ENCODE measurements around the gene UBAC2. TPM values are rescaled to one million over a fixed set of nuclear protein-coding genes. Genes with fewer than 3 reads are reported as not detected.
A peak's percentile ranks its signal among the peaks of the same experiment; 100 is the strongest.

The UBAC2 gene
- total and polyA plus RNA-seq, 2 donors = 42.8 to 69.1 TPM

DNA sequence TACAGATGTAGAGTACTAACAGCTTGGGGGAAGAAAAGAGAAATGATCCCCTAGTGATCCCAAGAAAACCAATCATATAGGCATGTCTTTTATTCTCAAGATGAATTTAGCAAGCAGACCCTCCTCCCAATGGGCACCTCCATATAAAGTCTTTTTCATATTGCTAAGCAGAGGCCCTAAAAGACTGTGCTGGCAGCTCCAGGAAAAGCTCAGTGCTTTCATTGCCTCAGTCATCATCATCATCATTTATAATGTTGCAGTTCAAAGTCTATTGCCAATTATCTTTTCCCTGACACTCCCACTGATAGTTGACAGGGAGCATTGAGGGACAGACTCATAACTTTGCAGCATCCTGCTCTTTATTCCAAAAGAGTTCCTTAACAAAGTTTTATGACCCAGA, 93.5 kb downstream of the UBAC2 start:
- Histone ChIP-seq H3K27ac (ENCODE audit: low read depth in 1 of 2, low read length in 1 of 2) (no peak overlapping the region), H3K4me3 (ENCODE audit: low read length in 2 of 2) (no peak overlapping the region), H3K27me3 (ENCODE audit: control insufficient read depth in 2 of 2, insufficient read depth in 1 of 2, low read length in 1 of 2) (no peaks in the 10 kb centered on the region), H3K4me1 (ENCODE audit: control insufficient read depth in 2 of 2, insufficient read depth in 2 of 2, low read length in 2 of 2) (peaks cover 0 to 5% of the 10 kb centered on the region in 2 donors), H3K36me3 (ENCODE audit: control insufficient read depth in 2 of 2, insufficient read depth in 2 of 2, low read length in 1 of 2) (peaks cover 5 to 19% of the 10 kb centered on the region in 2 donors), H3K9me3 (ENCODE audit: control insufficient read depth in 2 of 2, insufficient read depth in 1 of 2, low read length in 1 of 2) (no peaks in the 10 kb centered on the region)
- DNase-seq (ENCODE audit: low read depth in 6 of 9, low spot score in 9 of 9) = no peak

DNA sequence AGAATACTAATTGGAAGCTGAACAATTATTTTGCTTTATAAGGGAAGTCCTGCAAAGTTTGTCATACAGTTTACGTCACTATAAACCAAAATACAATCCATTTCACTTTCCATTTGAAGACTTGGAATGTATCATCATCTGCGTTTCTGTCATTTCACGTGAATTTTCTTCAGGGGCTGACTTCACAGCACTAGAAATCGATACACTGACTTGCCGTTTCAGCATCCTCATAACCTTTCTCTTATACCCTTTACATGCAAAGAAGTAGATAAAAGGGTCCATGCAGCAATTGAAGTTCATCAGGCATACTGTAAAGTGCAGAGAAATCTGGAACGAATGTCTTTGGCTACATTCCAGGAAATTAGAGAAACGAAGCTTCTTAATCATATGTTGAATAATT, 94.3 kb downstream of the UBAC2 start:
- no peaks in the 10 kb centered on the region for H3K9me3 ChIP-seq (ENCODE audit: control insufficient read depth in 2 of 2, insufficient read depth in 1 of 2, low read length in 1 of 2)
- peaks cover 0 to 7% of the 10 kb centered on the region in 2 donors for H3K4me1 ChIP-seq (ENCODE audit: control insufficient read depth in 2 of 2, insufficient read depth in 2 of 2, low read length in 2 of 2)
- H3K4me3 ChIP-seq (ENCODE audit: low read length in 2 of 2) = no peak overlapping the region
- no peaks in the 10 kb centered on the region for H3K27me3 ChIP-seq (ENCODE audit: control insufficient read depth in 2 of 2, insufficient read depth in 1 of 2, low read length in 1 of 2)
- peaks cover 3 to 17% of the 10 kb centered on the region in 2 donors for H3K36me3 ChIP-seq (ENCODE audit: control insufficient read depth in 2 of 2, insufficient read depth in 2 of 2, low read length in 1 of 2)
- H3K27ac ChIP-seq (ENCODE audit: low read depth in 1 of 2, low read length in 1 of 2) = no peak overlapping the region
- 92% methylated on average over 7 of the region's 7 CpGs for WGBS
- no peak for DNase-seq (ENCODE audit: low read depth in 6 of 9, low spot score in 9 of 9)

DNA sequence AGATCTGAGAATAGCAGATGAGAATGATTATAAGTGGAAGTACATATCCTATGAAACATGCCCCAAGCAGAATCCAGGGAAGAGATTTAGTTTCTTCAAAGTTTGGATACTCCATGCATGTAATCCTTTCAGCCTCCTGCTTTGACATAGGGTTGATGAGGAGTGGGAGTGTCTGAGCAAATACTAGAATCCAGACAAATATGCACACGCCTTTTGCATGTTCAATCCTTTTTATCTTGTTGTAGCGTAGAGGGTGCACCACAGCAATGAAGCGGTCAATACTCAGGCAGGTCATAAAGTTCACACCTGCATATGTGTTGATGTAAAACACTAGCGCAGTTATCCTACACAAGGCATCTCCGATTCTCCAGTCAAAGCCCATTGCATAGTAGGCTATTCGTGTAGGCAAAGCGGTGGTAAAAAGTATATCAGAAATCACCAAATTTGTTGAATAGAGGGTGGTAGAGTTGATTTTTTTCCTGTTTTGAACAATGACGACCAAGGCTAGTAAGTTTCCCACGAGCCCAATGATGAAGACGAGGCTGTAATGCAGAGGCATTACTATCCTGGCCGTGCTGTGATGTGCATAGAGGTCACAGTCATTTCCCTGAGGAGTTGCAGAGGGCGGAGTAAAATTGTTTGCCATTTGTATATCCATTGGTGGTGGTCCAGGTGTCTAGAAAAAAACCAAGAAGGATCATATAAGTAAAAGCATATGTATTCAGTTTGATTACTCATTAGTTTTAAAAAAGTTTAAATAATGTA, 95.0 kb downstream of the UBAC2 start:
- H3K4me3 ChIP-seq (ENCODE audit: low read length in 2 of 2) = no peak overlapping the region
- no peak overlapping the region for H3K27ac ChIP-seq (ENCODE audit: low read depth in 1 of 2, low read length in 1 of 2)
- no peak for DNase-seq (ENCODE audit: low read depth in 6 of 9, low spot score in 9 of 9)
- peaks cover 3 to 17% of the 10 kb centered on the region in 2 donors for H3K36me3 ChIP-seq (ENCODE audit: control insufficient read depth in 2 of 2, insufficient read depth in 2 of 2, low read length in 1 of 2)
- H3K9me3 ChIP-seq (ENCODE audit: control insufficient read depth in 2 of 2, insufficient read depth in 1 of 2, low read length in 1 of 2) = no peaks in the 10 kb centered on the region
- H3K27me3 ChIP-seq (ENCODE audit: control insufficient read depth in 2 of 2, insufficient read depth in 1 of 2, low read length in 1 of 2) = no peaks in the 10 kb centered on the region
- H3K4me1 ChIP-seq (ENCODE audit: control insufficient read depth in 2 of 2, insufficient read depth in 2 of 2, low read length in 2 of 2) = peaks cover 0 to 8% of the 10 kb centered on the region in 2 donors
- WGBS = 95% methylated on average over 12 of the region's 12 CpGs

DNA sequence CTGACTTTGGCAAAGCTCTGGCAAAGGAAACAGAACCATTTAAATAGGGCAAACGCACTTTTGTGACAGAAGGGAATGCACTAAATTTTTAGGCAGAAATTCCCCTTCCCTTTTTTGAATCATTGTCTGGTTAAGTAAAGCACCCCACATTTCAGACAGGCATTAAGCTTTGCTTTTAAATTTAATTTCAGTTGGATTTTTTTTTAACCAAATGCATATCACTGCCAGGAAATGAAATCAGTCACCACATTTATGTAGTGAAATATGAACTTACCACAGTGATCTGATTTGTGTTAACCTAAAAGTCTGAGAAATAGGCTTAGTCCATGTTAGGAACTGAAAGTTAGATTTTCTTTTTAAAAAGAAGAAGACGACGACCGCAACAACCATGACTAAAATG, 95.7 kb downstream of the UBAC2 start:
- Histone ChIP-seq H3K4me1 (ENCODE audit: control insufficient read depth in 2 of 2, insufficient read depth in 2 of 2, low read length in 2 of 2) (peaks cover 0 to 11% of the 10 kb centered on the region in 2 donors), H3K36me3 (ENCODE audit: control insufficient read depth in 2 of 2, insufficient read depth in 2 of 2, low read length in 1 of 2) (peaks cover 3 to 17% of the 10 kb centered on the region in 2 donors), H3K9me3 (ENCODE audit: control insufficient read depth in 2 of 2, insufficient read depth in 1 of 2, low read length in 1 of 2) (no peaks in the 10 kb centered on the region), H3K27me3 (ENCODE audit: control insufficient read depth in 2 of 2, insufficient read depth in 1 of 2, low read length in 1 of 2) (no peaks in the 10 kb centered on the region), H3K27ac (ENCODE audit: low read depth in 1 of 2, low read length in 1 of 2) (peak overlapping the region in 1 of 2 donors; percentile 42), H3K4me3 (ENCODE audit: low read length in 2 of 2) (no peak overlapping the region)
- DNase-seq (ENCODE audit: low read depth in 6 of 9, low spot score in 9 of 9) = no peak
- 34% methylated on average over 4 of the region's 4 CpGs for WGBS

DNA sequence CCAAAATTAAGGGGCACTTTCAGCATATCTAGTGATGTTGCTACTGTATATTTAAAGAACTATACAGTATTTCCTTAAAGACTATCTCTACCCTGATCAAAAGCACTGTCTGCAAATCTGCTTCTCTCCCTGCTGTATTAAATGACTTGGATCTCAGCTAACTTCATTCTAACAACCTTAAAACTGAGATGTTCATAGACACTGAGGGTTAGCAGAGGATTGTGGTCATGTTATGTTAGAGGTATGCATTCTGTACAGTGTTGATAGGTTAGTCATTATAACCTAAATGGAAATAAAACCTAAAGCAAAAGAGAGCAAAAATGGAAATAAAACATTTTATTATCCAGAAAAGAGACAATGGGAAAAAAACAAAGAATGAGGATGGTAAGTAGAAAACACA, 96.7 kb downstream of the UBAC2 start:
- H3K4me3 ChIP-seq (ENCODE audit: low read length in 2 of 2) = no peak overlapping the region
- H3K9me3 ChIP-seq (ENCODE audit: control insufficient read depth in 2 of 2, insufficient read depth in 1 of 2, low read length in 1 of 2) = no peaks in the 10 kb centered on the region
- DNase-seq (ENCODE audit: low read depth in 6 of 9, low spot score in 9 of 9) = no peak
- H3K4me1 ChIP-seq (ENCODE audit: control insufficient read depth in 2 of 2, insufficient read depth in 2 of 2, low read length in 2 of 2) = peaks cover 0 to 11% of the 10 kb centered on the region in 2 donors
- no peaks in the 10 kb centered on the region for H3K27me3 ChIP-seq (ENCODE audit: control insufficient read depth in 2 of 2, insufficient read depth in 1 of 2, low read length in 1 of 2)
- no peak overlapping the region for H3K27ac ChIP-seq (ENCODE audit: low read depth in 1 of 2, low read length in 1 of 2)
- H3K36me3 ChIP-seq (ENCODE audit: control insufficient read depth in 2 of 2, insufficient read depth in 2 of 2, low read length in 1 of 2) = peaks cover 3 to 17% of the 10 kb centered on the region in 2 donors

DNA sequence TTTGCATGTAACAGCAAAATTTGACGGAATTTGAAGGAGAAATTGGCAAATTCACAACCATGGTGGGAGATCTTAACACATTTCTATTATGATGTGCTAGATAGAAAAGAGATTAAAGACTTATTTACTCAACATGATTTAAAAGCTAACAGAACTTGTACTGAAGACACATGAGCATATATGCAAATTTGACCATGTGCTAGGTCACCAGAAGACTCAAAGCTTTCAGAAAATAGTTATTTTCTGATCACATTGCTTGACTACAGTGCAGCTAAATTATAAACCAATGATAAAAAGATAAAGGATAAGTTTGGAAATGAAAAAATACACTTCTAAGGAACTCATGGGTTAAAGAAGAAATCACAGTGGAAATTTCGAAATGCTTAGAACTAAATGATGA, 97.4 kb downstream of the UBAC2 start:
- Histone ChIP-seq H3K4me3 (ENCODE audit: low read length in 2 of 2) (no peak overlapping the region), H3K27ac (ENCODE audit: low read depth in 1 of 2, low read length in 1 of 2) (no peak overlapping the region), H3K4me1 (ENCODE audit: control insufficient read depth in 2 of 2, insufficient read depth in 2 of 2, low read length in 2 of 2) (peaks cover 0 to 14% of the 10 kb centered on the region in 2 donors), H3K9me3 (ENCODE audit: control insufficient read depth in 2 of 2, insufficient read depth in 1 of 2, low read length in 1 of 2) (no peaks in the 10 kb centered on the region), H3K36me3 (ENCODE audit: control insufficient read depth in 2 of 2, insufficient read depth in 2 of 2, low read length in 1 of 2) (peaks cover 3 to 17% of the 10 kb centered on the region in 2 donors), H3K27me3 (ENCODE audit: control insufficient read depth in 2 of 2, insufficient read depth in 1 of 2, low read length in 1 of 2) (no peaks in the 10 kb centered on the region)
- no peak for DNase-seq (ENCODE audit: low read depth in 6 of 9, low spot score in 9 of 9)
- WGBS = 95% methylated on average over 2 of the region's 2 CpGs

DNA sequence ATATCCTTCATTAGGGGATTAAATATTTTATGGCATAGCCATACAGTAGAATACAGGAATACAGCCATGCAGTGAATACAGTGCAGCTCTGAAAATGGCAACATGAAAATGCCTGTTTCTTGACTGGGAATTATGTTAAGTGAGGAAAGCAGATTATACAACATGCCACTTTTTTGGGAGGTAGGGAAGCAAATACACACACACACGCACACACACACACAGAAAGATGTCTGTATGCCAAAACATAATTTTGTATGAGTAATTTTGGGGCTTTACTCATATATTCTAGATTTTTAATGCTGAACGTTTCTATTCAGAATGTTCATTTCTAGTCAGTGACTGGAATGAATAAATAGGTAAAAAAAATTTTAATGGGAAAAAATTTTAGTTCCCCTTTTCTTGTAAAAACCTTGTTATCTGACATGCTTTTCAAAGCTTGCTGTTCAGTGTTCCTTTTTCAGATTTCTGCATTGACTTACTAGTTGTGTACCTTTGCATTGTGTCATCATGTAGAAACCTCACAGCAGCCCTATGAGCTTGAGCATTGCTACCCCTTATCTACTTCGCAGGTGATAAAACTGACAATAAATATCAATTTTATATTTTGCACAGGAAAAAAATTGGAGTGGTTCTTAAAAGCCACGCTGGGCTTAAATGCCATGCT, 98.7 kb downstream of the UBAC2 start:
- WGBS = 92% methylated on average over 4 of the region's 4 CpGs
- Histone ChIP-seq H3K27me3 (ENCODE audit: control insufficient read depth in 2 of 2, insufficient read depth in 1 of 2, low read length in 1 of 2) (no peaks in the 10 kb centered on the region), H3K36me3 (ENCODE audit: control insufficient read depth in 2 of 2, insufficient read depth in 2 of 2, low read length in 1 of 2) (peaks cover 5 to 16% of the 10 kb centered on the region in 2 donors), H3K4me3 (ENCODE audit: low read length in 2 of 2) (no peak overlapping the region), H3K27ac (ENCODE audit: low read depth in 1 of 2, low read length in 1 of 2) (peak overlapping the region in 1 of 2 donors; percentile 53), H3K4me1 (ENCODE audit: control insufficient read depth in 2 of 2, insufficient read depth in 2 of 2, low read length in 2 of 2) (peaks cover 0 to 22% of the 10 kb centered on the region in 2 donors), H3K9me3 (ENCODE audit: control insufficient read depth in 2 of 2, insufficient read depth in 1 of 2, low read length in 1 of 2) (no peaks in the 10 kb centered on the region)
- DNase-seq (ENCODE audit: low read depth in 6 of 9, low spot score in 9 of 9) = no peak

DNA sequence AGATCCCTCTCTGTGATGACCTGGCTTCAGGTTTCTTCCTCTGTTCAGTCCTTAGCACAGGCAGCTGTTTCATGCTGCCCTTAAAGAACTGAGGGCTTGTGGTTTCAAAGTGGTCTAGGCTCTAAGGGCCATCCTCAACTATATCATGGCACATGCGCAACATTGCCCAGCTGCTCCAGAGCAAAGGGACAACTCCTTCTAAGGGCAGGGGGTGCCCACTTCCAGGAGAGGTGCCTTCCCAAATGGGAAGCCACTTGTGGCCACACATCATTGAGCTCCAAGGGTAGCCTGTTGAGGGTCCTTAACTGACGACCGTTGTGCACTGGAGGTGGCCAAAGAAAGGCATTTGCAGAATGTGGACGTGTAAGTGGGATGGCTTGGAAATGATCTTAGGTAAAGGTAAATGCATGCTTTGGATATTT, 99.3 kb downstream of the UBAC2 start:
- 97% methylated on average over 4 of the region's 4 CpGs for WGBS
- Histone ChIP-seq H3K4me1 (ENCODE audit: control insufficient read depth in 2 of 2, insufficient read depth in 2 of 2, low read length in 2 of 2) (peaks cover 0 to 22% of the 10 kb centered on the region in 2 donors), H3K9me3 (ENCODE audit: control insufficient read depth in 2 of 2, insufficient read depth in 1 of 2, low read length in 1 of 2) (no peaks in the 10 kb centered on the region)

DNA sequence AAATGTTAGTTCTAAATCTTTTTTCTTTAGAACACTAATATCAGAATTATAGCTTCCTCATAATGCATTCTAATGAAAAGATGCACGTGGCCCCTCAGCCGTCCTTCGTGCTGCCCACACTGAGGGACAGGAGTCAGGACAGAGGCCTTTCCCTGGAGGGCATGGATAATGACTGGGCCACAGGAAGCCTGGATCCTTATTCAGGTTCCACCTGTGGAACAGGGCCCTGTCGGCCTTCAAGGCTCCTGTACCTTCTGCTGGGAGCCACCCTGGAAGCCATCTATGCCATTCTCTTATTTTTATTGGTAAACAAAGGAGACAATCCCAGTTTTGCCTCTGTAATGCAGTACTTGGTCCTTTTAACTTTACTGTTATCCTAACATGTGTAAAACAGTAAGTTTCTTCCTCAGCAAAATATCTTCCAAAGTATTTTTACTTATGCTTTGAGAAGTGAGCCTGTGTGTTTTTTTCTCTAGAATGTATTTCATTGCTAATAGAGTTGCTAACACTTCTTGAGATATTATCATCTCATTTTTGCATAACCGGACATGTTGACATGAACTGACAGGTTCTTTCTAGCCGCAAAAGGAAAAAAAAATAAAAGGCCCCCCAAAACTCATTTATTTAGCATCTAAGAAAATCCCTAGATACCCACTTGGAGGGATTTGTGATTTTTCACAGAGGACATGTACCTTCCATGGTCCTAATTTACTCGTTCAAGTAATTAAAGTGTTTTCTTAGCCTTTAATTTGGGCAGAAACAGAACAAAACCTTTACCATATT, 100.6 kb downstream of the UBAC2 start:
- DNase-seq (ENCODE audit: low read depth in 6 of 9, low spot score in 9 of 9) = no peak
- Histone ChIP-seq H3K36me3 (ENCODE audit: control insufficient read depth in 2 of 2, insufficient read depth in 2 of 2, low read length in 1 of 2) (peaks cover 5 to 9% of the 10 kb centered on the region in 2 donors), H3K4me1 (ENCODE audit: control insufficient read depth in 2 of 2, insufficient read depth in 2 of 2, low read length in 2 of 2) (peaks cover 0 to 17% of the 10 kb centered on the region in 2 donors), H3K9me3 (ENCODE audit: control insufficient read depth in 2 of 2, insufficient read depth in 1 of 2, low read length in 1 of 2) (no peaks in the 10 kb centered on the region), H3K27me3 (ENCODE audit: control insufficient read depth in 2 of 2, insufficient read depth in 1 of 2, low read length in 1 of 2) (no peaks in the 10 kb centered on the region), H3K27ac (ENCODE audit: low read depth in 1 of 2, low read length in 1 of 2) (no peak overlapping the region), H3K4me3 (ENCODE audit: low read length in 2 of 2) (no peak overlapping the region)
- WGBS = 95% methylated on average over 7 of the region's 7 CpGs

More for the DNA sequence above, 99.3 kb downstream of the UBAC2 start:
- Histone ChIP-seq H3K36me3 (ENCODE audit: control insufficient read depth in 2 of 2, insufficient read depth in 2 of 2, low read length in 1 of 2) (peaks cover 5 to 14% of the 10 kb centered on the region in 2 donors), H3K4me3 (ENCODE audit: low read length in 2 of 2) (no peak overlapping the region), H3K27ac (ENCODE audit: low read depth in 1 of 2, low read length in 1 of 2) (peak overlapping the region in 1 of 2 donors; percentile 53), H3K27me3 (ENCODE audit: control insufficient read depth in 2 of 2, insufficient read depth in 1 of 2, low read length in 1 of 2) (no peaks in the 10 kb centered on the region)
- no peak for DNase-seq (ENCODE audit: low read depth in 6 of 9, low spot score in 9 of 9)

Measured in thymus (tissue), 11 donors.